NT2/D1 (cell line): Measurements from ENCODE around the gene NFKB1.

Experiments used
- SUZ12 ChIP-seq: IDR thresholded peaks from 2 replicates; pipeline ENCODE4 v1.6.1; 2011; ENCODE audit not compliant: insufficient read length, insufficient read depth; ENCODE audit errors: extremely low read depth
- YY1 ChIP-seq: IDR thresholded peaks from 2 replicates; pipeline ENCODE4 v1.6.1; 2011; ENCODE audit not compliant: insufficient read length, insufficient read depth
- ZNF274 ChIP-seq: IDR thresholded peaks from 2 replicates; pipeline ENCODE4 v1.6.1; 2011; ENCODE audit warnings: mild to moderate bottlenecking, low read depth, low read length

- TF ChIP-seq SUZ12 (no peak), ZNF274 (no peak), YY1 (no peak)
Observed at GRCh38 chr4:102578819-102579218, 77.7 kb downstream of the NFKB1 start.
